Lower lobe of right lung (tissue), 2 donors: Measurements from ENCODE around the gene DKK2. TPM values are rescaled to one million over a fixed set of nuclear protein-coding genes. Genes with fewer than 3 reads are reported as not detected.

Experiments
- ATAC-seq, 2 donors: fragments of 200-7000 bp; cut with Tn5 transposase; one replicate each; pipeline ENCODE4 v1.9.1; 2020 to 2022; ENCODE audit warnings: mild to moderate bottlenecking in 2 of 2, moderate library complexity in 2 of 2
- DNase-seq: peaks from one replicate; pipeline ENCODE4 v3.0.0-alpha.2; 2020
- H3K27ac ChIP-seq: fragments of 200-600 bp; one replicate; pipeline ENCODE4 v1.8.0; 2022
- H3K27me3 ChIP-seq: fragments of 200-600 bp; one replicate; pipeline ENCODE4 v1.8.0; 2022; ENCODE audit warnings: low read depth
- H3K36me3 ChIP-seq: fragments of 200-600 bp; one replicate; pipeline ENCODE4 v1.8.0; 2022; ENCODE audit warnings: mild to moderate bottlenecking
- H3K4me1 ChIP-seq: fragments of 200-600 bp; one replicate; pipeline ENCODE4 v1.8.0; 2022
- H3K4me3 ChIP-seq: fragments of 200-600 bp; one replicate; pipeline ENCODE4 v1.8.0; 2022; ENCODE audit warnings: mild to moderate bottlenecking
- H3K9me3 ChIP-seq: fragments of 200-600 bp; one replicate; pipeline ENCODE4 v1.8.0; 2022
- intact Hi-C: fragments of 100-400 bp; cut with DNase I; formaldehyde crosslinking; loops from one replicate; pipeline ENCODE4 v1.11.0; 2022
- total RNA-seq: library from RNA; stranded (reverse); fragmentation: NEBNext Ultra II Directional; extraction: Animal tissue kit (Norgen Biotek cat#: 25700); gene quantifications from one replicate; pipeline ENCODE4 v1.2.1, GENCODE V29; 2021
- TF ChIP-seq, protein P1 (sequence below): fragments of 200-600 bp; IDR thresholded peaks from one replicate; pipeline ENCODE4 v1.8.0; 2022; ENCODE audit warnings: antibody characterized with exemption, mild to moderate bottlenecking
- donor health status: DM: no; HTN: yes; CAD: no; lungs with severe emphysema.

Gene DKK2
- total RNA-seq, 1 donor from 2014 or later: 11.9 TPM

DNA sequence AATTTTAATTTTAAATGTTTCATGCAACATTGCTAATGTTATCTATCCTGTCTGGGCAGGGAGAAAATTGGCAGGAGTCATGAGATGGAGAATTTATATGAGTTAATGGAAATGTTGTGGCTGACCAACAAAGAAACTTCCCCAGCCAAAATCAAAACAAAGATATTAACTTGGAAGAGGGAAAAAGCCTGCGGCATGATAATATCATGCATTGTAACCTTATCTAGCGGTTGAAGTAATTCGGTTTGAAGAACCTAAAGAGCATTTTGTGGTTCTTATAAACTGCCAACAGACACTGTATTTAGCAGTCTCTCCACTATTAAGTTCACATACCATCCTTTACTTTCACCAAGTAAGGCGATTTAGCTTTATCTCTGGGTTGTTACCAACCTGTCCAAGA, 42.3 kb downstream of the DKK2 start:
- H3K4me1 ChIP-seq: no peaks in the 10 kb centered on the region
- no peak for DNase-seq
- intact Hi-C loops: no loop called here
- no peaks in the 10 kb centered on the region for H3K9me3 ChIP-seq
- H3K27ac ChIP-seq: no peak overlapping the region
- no peaks in the 10 kb centered on the region for H3K36me3 ChIP-seq
- no peak for ATAC-seq
- TF ChIP-seq, protein P1, sequence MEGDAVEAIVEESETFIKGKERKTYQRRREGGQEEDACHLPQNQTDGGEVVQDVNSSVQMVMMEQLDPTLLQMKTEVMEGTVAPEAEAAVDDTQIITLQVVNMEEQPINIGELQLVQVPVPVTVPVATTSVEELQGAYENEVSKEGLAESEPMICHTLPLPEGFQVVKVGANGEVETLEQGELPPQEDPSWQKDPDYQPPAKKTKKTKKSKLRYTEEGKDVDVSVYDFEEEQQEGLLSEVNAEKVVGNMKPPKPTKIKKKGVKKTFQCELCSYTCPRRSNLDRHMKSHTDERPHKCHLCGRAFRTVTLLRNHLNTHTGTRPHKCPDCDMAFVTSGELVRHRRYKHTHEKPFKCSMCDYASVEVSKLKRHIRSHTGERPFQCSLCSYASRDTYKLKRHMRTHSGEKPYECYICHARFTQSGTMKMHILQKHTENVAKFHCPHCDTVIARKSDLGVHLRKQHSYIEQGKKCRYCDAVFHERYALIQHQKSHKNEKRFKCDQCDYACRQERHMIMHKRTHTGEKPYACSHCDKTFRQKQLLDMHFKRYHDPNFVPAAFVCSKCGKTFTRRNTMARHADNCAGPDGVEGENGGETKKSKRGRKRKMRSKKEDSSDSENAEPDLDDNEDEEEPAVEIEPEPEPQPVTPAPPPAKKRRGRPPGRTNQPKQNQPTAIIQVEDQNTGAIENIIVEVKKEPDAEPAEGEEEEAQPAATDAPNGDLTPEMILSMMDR: no peak
- no peak overlapping the region for H3K4me3 ChIP-seq
- H3K27me3 ChIP-seq: no peaks in the 10 kb centered on the region

DNA sequence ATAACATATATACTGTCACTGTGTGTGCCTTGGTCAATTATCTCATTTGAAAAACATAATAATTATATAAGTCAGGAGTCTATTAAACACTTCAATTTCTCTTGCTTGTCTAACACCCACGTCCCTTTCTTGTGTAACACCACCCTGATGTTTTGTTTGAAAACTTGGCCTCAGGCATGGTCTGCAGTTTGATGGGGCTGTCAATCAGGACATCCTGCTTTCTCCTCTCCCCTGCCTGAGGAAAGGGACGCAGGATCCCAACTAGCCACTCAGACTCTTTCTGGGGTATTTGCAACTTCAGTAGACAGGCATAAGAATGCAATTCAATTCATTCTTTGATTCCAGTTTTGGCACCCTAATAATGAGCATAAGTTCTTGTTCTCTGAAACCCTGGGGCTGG, 48.8 kb downstream of the DKK2 start:
- Histone ChIP-seq H3K27me3 (no peaks in the 10 kb centered on the region), H3K4me1 (no peaks in the 10 kb centered on the region), H3K36me3 (no peaks in the 10 kb centered on the region), H3K4me3 (no peak overlapping the region), H3K27ac (no peak overlapping the region), H3K9me3 (no peaks in the 10 kb centered on the region)
- ATAC-seq: no peak
- TF ChIP-seq, protein P1: no peak
- no peak for DNase-seq
- intact Hi-C loops: no loop called here

DNA sequence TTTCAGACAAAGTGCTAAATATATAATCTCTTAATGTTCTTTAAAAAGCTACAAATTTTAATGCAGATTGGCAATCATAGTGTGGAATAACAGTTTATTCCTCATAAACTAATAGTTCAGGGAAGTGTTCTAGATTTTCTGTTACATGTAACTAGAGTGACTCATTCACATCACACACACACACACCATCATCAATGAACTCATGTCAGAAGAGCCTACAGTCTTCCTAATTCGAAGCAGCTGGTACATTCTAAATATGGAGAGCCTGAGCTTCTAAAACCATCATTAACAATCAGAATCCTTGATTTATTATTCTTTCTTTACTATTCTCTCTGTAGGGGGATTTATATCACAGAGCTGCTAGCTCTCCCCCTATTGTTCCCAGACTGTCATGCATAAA, 49.6 kb downstream of the DKK2 start:
- no peak for ATAC-seq

DNA sequence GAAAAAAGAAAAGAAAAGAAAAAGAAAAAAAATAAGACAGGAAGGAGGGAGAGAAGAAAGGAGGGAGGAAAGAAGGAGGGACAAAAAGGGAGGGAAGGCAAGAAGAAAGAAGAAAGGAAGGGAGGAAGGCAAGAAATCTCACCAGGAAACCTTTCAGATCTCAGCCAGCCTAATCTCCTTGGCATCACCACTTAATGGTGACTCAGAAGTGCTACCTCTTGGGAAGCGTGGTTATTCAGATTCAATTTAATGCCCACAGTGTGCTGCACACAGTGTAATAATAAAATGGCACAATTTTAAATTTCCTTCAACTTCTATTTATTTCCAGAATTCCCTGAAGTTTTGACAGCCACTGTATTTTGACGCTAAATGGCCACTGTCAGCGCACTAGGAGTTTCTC, 50.3 kb downstream of the DKK2 start:
- Histone ChIP-seq H3K9me3 (no peaks in the 10 kb centered on the region), H3K4me1 (no peaks in the 10 kb centered on the region), H3K4me3 (no peak overlapping the region), H3K27ac (no peak overlapping the region), H3K27me3 (no peaks in the 10 kb centered on the region), H3K36me3 (no peaks in the 10 kb centered on the region)
- no peak for DNase-seq
- intact Hi-C loops: no loop called here
- TF ChIP-seq, protein P1: no peak
- no peak for ATAC-seq

More for the DNA sequence above, 49.6 kb downstream of the DKK2 start:
- TF ChIP-seq, protein P1: no peak
- no peak for DNase-seq
- Histone ChIP-seq H3K4me1 (no peaks in the 10 kb centered on the region), H3K4me3 (no peak overlapping the region), H3K9me3 (no peaks in the 10 kb centered on the region), H3K27me3 (no peaks in the 10 kb centered on the region), H3K36me3 (no peaks in the 10 kb centered on the region), H3K27ac (no peak overlapping the region)
- intact Hi-C loops: no loop called here

DNA sequence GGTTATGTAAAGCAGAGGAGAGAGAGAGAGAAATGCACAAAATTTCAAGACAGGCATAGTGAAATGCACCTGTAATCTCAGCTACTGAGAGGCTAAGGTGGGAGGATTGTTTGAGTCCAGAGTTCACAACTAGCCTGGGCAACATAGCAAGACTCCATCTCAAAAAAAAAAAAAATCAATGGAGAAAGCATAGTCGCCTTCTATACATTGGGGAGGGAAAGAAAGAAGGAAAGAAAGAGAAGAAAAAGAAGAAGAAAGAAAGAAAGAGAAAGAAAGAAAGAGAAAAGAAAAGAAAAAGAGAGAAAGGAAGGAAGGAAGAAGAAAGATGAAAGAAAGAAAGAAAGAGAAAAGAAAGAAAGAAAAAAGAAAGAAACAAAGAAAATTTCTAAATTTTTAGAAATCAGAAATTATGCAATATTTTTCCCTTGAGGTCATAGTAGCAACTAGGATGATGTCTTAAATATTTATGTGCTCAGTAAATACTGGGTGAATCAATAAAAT, 53.4 kb downstream of the DKK2 start:
- Histone ChIP-seq H3K9me3 (no peaks in the 10 kb centered on the region), H3K4me3 (no peak overlapping the region), H3K27me3 (no peaks in the 10 kb centered on the region), H3K36me3 (no peaks in the 10 kb centered on the region), H3K27ac (no peak overlapping the region), H3K4me1 (no peaks in the 10 kb centered on the region)
- no peak for ATAC-seq
- intact Hi-C loops: no loop called here
- no peak for DNase-seq
- TF ChIP-seq, protein P1: no peak

DNA sequence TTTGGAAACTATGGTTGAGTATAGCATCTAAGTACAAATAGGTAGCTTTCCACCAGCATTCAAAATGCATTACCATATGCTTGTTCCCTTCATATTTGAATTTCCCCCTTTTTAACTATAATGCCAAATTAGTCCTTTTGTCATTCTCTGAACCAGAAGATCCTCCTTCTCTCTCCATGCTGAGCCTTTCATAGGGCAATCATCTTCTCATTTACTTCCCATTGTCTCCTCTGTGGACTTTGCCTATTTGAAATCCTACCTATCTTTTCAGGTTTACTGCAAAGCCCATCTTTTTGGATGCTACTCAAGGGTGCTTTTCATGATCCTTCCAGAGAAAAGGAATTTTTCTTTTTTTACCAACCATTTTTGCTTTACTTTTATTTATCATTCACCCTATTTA, 54.7 kb downstream of the DKK2 start:
- intact Hi-C loops: no loop called here
- TF ChIP-seq, protein P1: no peak
- Histone ChIP-seq H3K4me1 (no peaks in the 10 kb centered on the region), H3K9me3 (no peaks in the 10 kb centered on the region), H3K27ac (no peak overlapping the region), H3K36me3 (no peaks in the 10 kb centered on the region), H3K27me3 (no peaks in the 10 kb centered on the region), H3K4me3 (no peak overlapping the region)
- no peak for DNase-seq
- ATAC-seq: no peak
